GM21390 (cell line): ENCODE data around the gene ZNF254.
"Not testable (repeated sequence)": the region's sequence is repeated elsewhere in the genome, so short reads cannot be mapped to it uniquely, and the experiment has no call there.

ENCODE experiments used
- ATAC-seq: cut with Tn5 transposase; IDR thresholded peaks from one replicate; pipeline ENCODE4 v1.9.1; 2021; ENCODE audit not compliant: unreplicated experiment

Gene ZNF254

GRCh38 chr19:24071078-24071477 is 15.9 kb upstream of the ZNF254 start:
- ATAC-seq = no peak

- ATAC-seq = no peak
These were observed 14.3 kb upstream of the ZNF254 start for GRCh38 chr19:24072720-24073119.

GRCh38 chr19:24073807-24074206 is 13.2 kb upstream of the ZNF254 start:
- no peak for ATAC-seq

- no peak for ATAC-seq
These were observed 12.1 kb upstream of the ZNF254 start for GRCh38 chr19:24074720-24075454.

GRCh38 chr19:24075530-24075929 is 11.5 kb upstream of the ZNF254 start:
- ATAC-seq = not testable (repeated sequence)

DNA sequence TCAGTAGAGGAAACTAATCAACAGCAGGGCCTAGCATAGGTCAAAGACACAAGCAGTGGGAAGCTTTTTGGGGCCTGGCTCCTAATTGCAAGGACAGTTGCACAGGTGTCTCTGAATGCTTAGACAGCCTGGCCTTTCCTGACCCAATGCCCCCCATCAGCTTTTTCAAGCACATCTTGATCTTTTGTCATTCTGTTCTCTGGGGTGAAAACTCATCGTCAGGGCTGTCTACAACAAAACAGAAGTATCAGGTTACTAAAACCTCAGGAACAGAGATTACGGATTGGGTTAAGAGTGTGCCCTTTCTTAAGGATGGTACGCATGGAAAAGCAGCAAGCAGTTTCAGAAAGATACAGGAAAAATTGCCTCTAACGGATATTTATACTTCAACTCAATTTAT is 8.3 kb upstream of the ZNF254 start:
- no peak for ATAC-seq

GRCh38 chr19:24081056-24081455 is 5.9 kb upstream of the ZNF254 start:
- ATAC-seq = no peak

- ATAC-seq = no peak
These were observed 11.4 kb downstream of the ZNF254 start for GRCh38 chr19:24098359-24098758.

GRCh38 chr19:24099829-24100228 is 12.8 kb downstream of the ZNF254 start:
- no peak for ATAC-seq

GRCh38 chr19:24100597-24100996 is 13.6 kb downstream of the ZNF254 start:
- ATAC-seq = not testable (repeated sequence)

DNA sequence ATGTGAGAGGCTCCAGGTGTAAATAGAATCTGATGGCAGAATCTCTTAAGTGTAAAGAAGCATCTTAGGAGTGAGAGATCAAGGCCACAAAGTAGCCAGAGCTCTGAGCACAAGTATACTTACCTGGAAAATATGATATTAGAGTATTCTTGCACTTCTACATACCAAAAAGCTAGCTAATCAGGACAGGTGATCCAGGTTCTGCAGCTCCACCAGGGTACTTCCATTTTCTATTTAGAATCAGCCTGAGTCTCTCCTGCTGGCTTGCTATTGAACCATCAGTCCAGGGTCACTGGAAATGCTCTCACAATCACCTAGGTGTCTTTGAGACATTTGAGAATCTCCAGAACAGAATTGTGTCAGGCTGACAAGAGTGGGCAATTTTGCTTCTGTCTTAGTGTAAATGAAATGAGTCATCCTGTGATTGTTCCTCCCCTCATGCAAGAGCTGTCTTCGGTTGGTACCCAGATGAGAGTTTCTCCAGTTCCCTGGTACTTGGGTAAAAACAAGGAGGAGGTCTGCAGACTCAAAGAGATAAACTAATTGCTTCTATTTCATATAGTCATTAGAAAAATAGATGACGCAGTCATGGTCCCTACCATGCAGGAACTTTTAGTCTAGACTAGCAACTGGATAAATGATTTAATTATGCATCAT is 14.6 kb downstream of the ZNF254 start:
- ATAC-seq = no peak

DNA sequence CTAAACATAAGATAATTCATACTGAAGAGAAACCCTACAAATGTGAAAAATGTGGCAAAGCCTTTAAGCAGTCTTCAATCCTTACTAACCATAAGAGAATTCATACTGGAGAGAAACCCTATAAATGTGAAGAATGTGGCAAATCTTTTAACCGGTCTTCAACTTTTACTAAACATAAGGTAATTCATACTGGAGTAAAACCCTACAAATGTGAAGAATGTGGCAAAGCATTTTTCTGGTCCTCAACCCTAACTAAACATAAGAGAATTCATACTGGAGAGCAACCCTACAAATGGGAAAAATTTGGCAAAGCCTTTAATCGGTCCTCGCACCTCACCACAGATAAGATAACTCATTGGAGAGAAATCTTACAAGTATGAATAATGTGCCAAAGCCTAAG is 40.6 kb downstream of the ZNF254 start:
- ATAC-seq = no peak

GRCh38 chr19:24140099-24140498 is 53.1 kb downstream of the ZNF254 start:
- ATAC-seq = no peak

- no peak for ATAC-seq
These were observed 53.6 kb downstream of the ZNF254 start for GRCh38 chr19:24140591-24140990.

- ATAC-seq = no peak
These were observed 54.6 kb downstream of the ZNF254 start for GRCh38 chr19:24141612-24142011.

- ATAC-seq = no peak
These were observed 55.8 kb downstream of the ZNF254 start for GRCh38 chr19:24142771-24143170.

DNA sequence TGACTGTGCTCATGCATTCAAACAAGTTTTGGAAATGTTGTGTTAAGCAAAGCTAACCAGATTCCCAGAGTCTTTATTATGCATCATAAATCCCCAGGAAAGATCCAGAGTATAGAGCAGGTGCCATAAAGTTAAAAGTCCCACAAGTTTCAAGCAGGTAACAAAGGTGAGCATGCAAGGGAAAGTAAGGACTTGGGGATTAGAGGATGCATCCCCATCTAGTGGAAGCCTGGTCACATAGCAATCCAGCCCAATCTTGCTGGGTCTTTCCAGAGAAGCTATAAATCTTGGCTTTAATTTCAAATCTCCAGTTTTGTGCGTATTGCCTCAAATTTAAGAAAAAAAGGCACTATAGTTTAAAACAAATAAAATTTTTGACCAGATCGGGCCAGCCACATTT is 72.7 kb downstream of the ZNF254 start:
- ATAC-seq = no peak

DNA sequence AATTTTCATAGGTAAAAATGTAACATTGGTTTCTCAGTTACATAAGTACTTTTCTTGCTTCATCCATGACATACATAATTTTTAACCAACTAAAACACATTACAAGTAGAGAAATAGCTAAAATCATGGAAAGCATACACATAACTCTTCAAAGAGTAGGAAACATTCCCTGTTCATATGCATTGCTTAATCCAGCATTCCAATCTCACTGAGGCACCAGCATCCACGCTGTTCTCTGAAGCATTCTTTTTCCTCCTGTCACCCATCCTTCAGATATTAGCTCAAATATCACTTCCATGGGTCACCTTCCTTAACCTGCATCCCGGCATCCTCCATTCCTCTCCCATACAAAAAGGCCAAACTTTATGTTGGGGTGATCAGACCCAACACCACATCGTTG is 79.1 kb downstream of the ZNF254 start:
- ATAC-seq = no peak

- no peak for ATAC-seq
These were observed 86.9 kb downstream of the ZNF254 start for GRCh38 chr19:24173882-24174281.

DNA sequence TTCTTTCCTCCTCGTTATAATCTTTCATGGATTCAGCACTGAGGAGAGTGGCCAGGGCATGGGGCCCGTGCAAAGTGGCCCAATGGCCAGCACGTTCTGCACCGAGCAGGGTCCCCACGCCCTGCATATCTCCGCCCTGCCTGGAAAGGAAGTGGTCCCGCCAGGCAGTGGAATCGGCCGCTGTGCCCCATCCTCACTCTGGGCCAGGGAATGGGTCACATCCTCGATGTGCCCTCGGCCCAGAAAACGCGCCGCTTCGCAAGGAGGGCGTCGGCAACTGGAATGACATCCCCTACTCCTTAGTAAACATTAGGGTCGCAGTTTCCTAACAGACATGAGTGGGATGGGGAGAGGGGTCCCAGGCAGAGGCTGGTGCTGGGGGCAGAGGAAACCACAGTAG is 90.7 kb downstream of the ZNF254 start:
- ATAC-seq = no peak

DNA sequence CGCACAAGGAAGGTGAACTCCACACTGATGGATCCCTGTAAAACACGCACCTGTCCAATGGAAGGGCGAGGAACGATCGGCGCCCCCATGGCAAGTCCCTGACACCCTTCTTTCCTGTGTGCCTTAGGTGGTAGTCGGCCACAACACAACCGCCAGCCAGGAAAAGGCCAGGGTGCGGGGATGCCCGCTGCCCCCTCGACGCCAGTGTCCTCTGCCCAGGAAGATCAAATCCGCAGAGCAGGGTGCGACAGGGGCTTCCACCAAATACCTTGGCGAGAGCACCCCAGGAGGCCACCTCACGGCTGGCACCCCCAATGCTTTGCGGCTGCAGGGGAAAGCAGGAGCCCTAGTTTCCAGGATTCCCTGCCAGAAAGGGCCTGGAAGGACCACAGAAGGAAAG is 91.2 kb downstream of the ZNF254 start:
- no peak for ATAC-seq
